Activated B cell treated with CpG ODN at 0.5 μM for 24 hours (primary cell): ENCODE data around the gene YTHDC2. TPM values are rescaled to one million over a fixed set of nuclear protein-coding genes. Genes with fewer than 3 reads are reported as not detected.

Experiments used
- ATAC-seq: fragments of 200-7000 bp; cut with Tn5 transposase; one replicate; pipeline ENCODE4 v1.10.0; 2021; ENCODE audit warnings: low read depth, mild to moderate bottlenecking, moderate library complexity
- CTCF ChIA-PET: fragments of 350-600 bp; sonication (Branson Sonifier 250); formaldehyde crosslinking; loops from one replicate; lab custom pipeline; 2021; ENCODE audit warnings: antibody characterized with exemption; lab: Charles Lee
- POLR2A ChIA-PET: fragments of 350-600 bp; sonication (Branson Sonifier 250); formaldehyde crosslinking; loops from one replicate; lab custom pipeline; 2021; ENCODE audit warnings: antibody characterized with exemption; lab: Charles Lee
- DNase-seq: peaks from one replicate; pipeline ENCODE4 v3.0.0; 2022
- H3K27ac Mint-ChIP-seq: one replicate; pipeline ENCODE4 v1.8.0; 2020; ENCODE audit warnings: mixed read lengths
- H3K27me3 Mint-ChIP-seq: one replicate; pipeline ENCODE4 v1.8.0; 2021; ENCODE audit warnings: mixed read lengths
- H3K36me3 Mint-ChIP-seq: one replicate; pipeline ENCODE4 v1.8.0; 2021; ENCODE audit warnings: low read depth, mixed read lengths
- H3K4me1 Mint-ChIP-seq: one replicate; pipeline ENCODE4 v1.8.0; 2021; ENCODE audit warnings: mixed read lengths
- H3K4me3 Mint-ChIP-seq: one replicate; pipeline ENCODE4 v1.8.0; 2020; ENCODE audit warnings: mild to moderate bottlenecking, mixed read lengths
- H3K9me3 Mint-ChIP-seq: one replicate; pipeline ENCODE4 v1.8.0; 2020; ENCODE audit warnings: mixed read lengths
- intact Hi-C: fragments of 100-400 bp; cut with micrococcal nuclease; formaldehyde crosslinking; loops from one replicate; pipeline ENCODE4 v1.15.1; 2024
- total RNA-seq: library from RNA; stranded (reverse); gene quantifications from 2 replicates; pipeline ENCODE4 v1.2.3, GENCODE V29; 2022
- TF ChIP-seq, protein P1 (sequence below): fragments of 200-600 bp; IDR thresholded peaks from one replicate; pipeline ENCODE4 v1.8.0; 2022; ENCODE audit warnings: antibody characterized with exemption, mild to moderate bottlenecking

The YTHDC2 gene
- total RNA-seq = 41.7 and 44.8 TPM in 2 replicates

DNA sequence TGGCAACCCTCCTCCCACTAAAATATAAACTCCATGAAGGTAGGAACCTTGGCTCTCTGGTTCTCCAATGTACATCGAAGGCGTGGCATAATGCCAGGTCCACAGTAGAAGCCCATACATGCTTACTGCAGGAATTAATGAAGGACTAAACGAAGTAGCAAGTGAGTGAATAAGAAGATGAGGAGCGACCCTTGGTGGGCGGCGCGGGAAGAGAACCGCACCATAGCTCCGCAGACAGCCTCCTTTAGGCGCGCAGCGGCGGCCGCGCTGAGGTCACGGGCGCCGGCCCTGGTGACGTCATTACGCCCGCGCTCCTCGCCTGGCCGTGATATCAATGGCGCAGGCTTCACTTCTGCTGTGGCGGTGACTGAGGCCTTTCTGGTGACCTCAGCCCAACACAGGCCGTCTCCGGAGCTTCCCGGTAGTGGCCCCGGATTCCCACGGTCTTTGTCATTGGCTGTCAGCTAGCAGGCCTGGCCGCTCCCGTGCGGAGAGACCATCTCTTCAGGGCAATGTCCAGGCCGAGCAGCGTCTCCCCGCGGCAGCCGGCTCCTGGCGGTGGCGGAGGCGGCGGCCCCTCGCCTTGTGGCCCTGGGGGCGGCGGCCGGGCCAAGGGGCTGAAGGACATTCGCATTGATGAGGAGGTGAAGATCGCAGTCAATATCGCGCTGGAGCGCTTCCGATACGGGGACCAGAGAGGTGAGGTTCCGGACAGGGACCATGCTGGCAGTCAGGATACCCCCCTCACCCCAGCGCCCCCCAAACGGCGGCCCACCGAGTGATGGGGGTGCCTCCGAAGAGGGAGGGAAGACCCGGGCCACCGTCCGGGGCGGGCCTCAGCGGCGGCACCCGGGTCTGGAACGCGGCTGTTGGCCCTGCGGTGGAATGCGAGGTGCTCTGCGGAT lies at the start of gene YTHDC2:
Gene YTHDC2, plus strand, starts transcription at position 311 of the 905 bp plus-strand sequence. Its CDS starts 202 bp downstream, at position 513.
- TF ChIP-seq, protein P1, sequence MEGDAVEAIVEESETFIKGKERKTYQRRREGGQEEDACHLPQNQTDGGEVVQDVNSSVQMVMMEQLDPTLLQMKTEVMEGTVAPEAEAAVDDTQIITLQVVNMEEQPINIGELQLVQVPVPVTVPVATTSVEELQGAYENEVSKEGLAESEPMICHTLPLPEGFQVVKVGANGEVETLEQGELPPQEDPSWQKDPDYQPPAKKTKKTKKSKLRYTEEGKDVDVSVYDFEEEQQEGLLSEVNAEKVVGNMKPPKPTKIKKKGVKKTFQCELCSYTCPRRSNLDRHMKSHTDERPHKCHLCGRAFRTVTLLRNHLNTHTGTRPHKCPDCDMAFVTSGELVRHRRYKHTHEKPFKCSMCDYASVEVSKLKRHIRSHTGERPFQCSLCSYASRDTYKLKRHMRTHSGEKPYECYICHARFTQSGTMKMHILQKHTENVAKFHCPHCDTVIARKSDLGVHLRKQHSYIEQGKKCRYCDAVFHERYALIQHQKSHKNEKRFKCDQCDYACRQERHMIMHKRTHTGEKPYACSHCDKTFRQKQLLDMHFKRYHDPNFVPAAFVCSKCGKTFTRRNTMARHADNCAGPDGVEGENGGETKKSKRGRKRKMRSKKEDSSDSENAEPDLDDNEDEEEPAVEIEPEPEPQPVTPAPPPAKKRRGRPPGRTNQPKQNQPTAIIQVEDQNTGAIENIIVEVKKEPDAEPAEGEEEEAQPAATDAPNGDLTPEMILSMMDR = no peak
- DNase-seq = peak; percentile 86
- Mint-ChIP-seq H3K27me3 (peaks cover 12% of the 10 kb centered on the region), H3K4me1 (peaks cover 28% of the 10 kb centered on the region), H3K4me3 (peak within 1 kb of the TSS; percentile 92), H3K27ac (peak within 1 kb of the TSS; percentile 87), H3K36me3 (peaks cover 26% of the 10 kb centered on the region), H3K9me3 (no peaks in the 10 kb centered on the region)
- ChIA-PET POLR2A (interaction anchor here (1.0 to 1.8 kb wide), 5 partner anchors 8 to 537 kb away, joined by 5 to 15 read pairs (median 7); partner anchors contain the start of gene DCP2), CTCF (interaction anchor here (1.1 to 1.4 kb wide), 3 partner anchors 11 to 534 kb away, joined by 3 to 6 read pairs (median 4); no protein-coding TSS in a partner anchor)
- peak; percentile 98 for ATAC-seq
- intact Hi-C loops = loop anchor here (1.0 to 10.0 kb wide), 9 partner anchors 12 to 2001 kb away; partner anchors contain the start of genes DCP2, REEP5, SRP19 and STARD4

- DNase-seq (no peak), ATAC-seq (no peak)
- Mint-ChIP-seq H3K4me1 (no peaks in the 10 kb centered on the region), H3K4me3 (no peak overlapping the region), H3K27me3 (peaks cover 17% of the 10 kb centered on the region), H3K36me3 (no peaks in the 10 kb centered on the region), H3K27ac (no peak overlapping the region), H3K9me3 (peaks cover 2% of the 10 kb centered on the region)
- ChIA-PET POLR2A (no interaction called here), CTCF (no interaction called here)
- TF ChIP-seq, protein P1 = no peak
- intact Hi-C loops = no loop called here
Measured at GRCh38 chr5:113474100-113474728, 39.3 kb upstream of the YTHDC2 start.

DNA sequence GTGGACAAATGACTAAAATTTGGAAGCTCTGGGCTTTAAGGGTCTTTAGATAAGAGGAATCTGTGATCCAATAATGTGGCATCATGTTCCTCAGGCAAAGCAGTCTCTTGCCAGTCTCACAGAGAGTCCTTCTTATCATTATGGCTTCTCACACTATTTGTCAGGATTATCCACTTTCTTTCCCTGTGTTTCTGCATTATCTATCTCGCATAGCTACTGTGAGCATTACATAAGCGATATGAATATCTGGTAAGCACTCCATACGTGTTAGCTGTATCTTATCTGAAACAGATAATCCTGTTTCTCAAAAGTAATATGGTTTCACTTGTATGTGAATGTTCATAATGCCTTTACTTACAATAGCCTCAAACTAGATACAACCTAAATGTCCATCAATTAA lies 34.8 kb upstream of the YTHDC2 start:
- peaks cover 27% of the 10 kb centered on the region for H3K27me3 Mint-ChIP-seq
- H3K9me3 Mint-ChIP-seq = no peaks in the 10 kb centered on the region
- no peaks in the 10 kb centered on the region for H3K36me3 Mint-ChIP-seq
- intact Hi-C loops = no loop called here
- no peak overlapping the region for H3K27ac Mint-ChIP-seq
- TF ChIP-seq, protein P1 = no peak
- DNase-seq = no peak
- H3K4me1 Mint-ChIP-seq = no peaks in the 10 kb centered on the region
- no peak overlapping the region for H3K4me3 Mint-ChIP-seq
- ChIA-PET CTCF (no interaction called here), POLR2A (no interaction called here)
- no peak for ATAC-seq

- POLR2A ChIA-PET = no interaction called here
- CTCF ChIA-PET = no interaction called here
- no peak overlapping the region for H3K4me3 Mint-ChIP-seq
- peaks cover 25% of the 10 kb centered on the region for H3K27me3 Mint-ChIP-seq
- intact Hi-C loops = no loop called here
- TF ChIP-seq, protein P1 = no peak
- no peaks in the 10 kb centered on the region for H3K36me3 Mint-ChIP-seq
- H3K9me3 Mint-ChIP-seq = no peaks in the 10 kb centered on the region
- DNase-seq = no peak
- no peak for ATAC-seq
- H3K27ac Mint-ChIP-seq = no peak overlapping the region
- H3K4me1 Mint-ChIP-seq = no peaks in the 10 kb centered on the region
Measured at GRCh38 chr5:113480243-113480642, 33.3 kb upstream of the YTHDC2 start.

DNA sequence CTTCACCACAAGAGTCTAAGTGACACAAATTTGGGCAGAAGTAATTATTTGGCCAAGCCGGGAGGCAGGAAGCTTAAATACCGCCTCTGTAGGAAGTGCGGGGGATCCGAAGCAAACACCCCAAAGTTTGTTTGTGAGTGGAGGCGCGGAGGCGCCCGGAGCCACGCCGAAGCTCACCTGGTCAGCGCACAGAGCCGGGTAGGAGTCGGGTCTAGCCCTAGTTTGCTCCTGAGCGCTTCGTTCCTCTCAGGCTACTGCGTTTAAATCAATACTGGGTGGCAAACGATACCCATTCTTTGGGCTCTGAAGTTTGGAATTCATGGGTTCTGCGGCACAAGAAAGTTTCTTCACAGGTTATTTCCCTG lies 26.1 kb upstream of the YTHDC2 start:
- Mint-ChIP-seq H3K27ac (no peak overlapping the region), H3K9me3 (peaks cover 21% of the 10 kb centered on the region), H3K27me3 (peaks cover 66% of the 10 kb centered on the region), H3K4me1 (peaks cover 17% of the 10 kb centered on the region), H3K4me3 (peak overlapping the region; percentile 73), H3K36me3 (peaks cover 5% of the 10 kb centered on the region)
- intact Hi-C loops = no loop called here
- CTCF ChIA-PET = no interaction called here
- ATAC-seq (no peak), DNase-seq (no peak)
- TF ChIP-seq, protein P1 = no peak
- POLR2A ChIA-PET = no interaction called here
